ENCODE measurements around the gene CILP2. TPM values are rescaled to one million over a fixed set of nuclear protein-coding genes. Genes with fewer than 3 reads are reported as not detected.

Gene CILP2
- polyA plus RNA-seq, 1 of the 3 experiments (the other 2 are of a cell fraction), result 1.9 TPM

- peak; percentile 98 for DNase-seq
- H3K36me3 ChIP-seq (replicated peaks in 1 of 2; ENCODE audit: control insufficient read depth in 1 of 2, insufficient read depth in 2 of 2, low read length in 1 of 2), result peaks cover 5 to 16% of the 10 kb centered on the region in 2 experiments
- no peak within 1 kb of the TSS; a peak in 1 of 4 replicates for H3K27ac ChIP-seq (ENCODE audit: low read depth in 2 of 2, low read length in 1 of 2)
- H3K9me2 ChIP-seq, result no peaks in the 10 kb centered on the region
- no peak within 1 kb of the TSS for H3K4me2 ChIP-seq
- 47% methylated on average over 30 of the region's 50 CpGs for WGBS (ENCODE audit: low lambda C conversion rate)
- peaks cover 8% of the 10 kb centered on the region for H3F3A ChIP-seq (replicated peaks; ENCODE audit: insufficient read depth)
- H3K27me3 ChIP-seq (ENCODE audit: insufficient read depth), result no peaks in the 10 kb centered on the region
- peaks cover 36% of the 10 kb centered on the region for H4K20me1 ChIP-seq (ENCODE audit: insufficient read depth)
- no peaks in the 10 kb centered on the region for H3K9me3 ChIP-seq
- H3K4me3 ChIP-seq (ENCODE audit: low read depth in 2 of 2, low read length in 1 of 2), result peak within 1 kb of the TSS in 1 of 2 experiments; percentile 45; a peak in 1 of 4 replicates
- POLR2A ChIA-PET, result interaction anchor here (0.6 to 2.5 kb wide), 6 partner anchors 9 to 135 kb away, joined by 3 to 15 read pairs (median 4); partner anchors contain the start of genes CILP2, GMIP, NDUFA13 and TSSK6
- no peak within 1 kb of the TSS for H2AFZ ChIP-seq (ENCODE audit: low read depth)
- H3K79me2 ChIP-seq (ENCODE audit: insufficient read depth), result peaks cover 18% of the 10 kb centered on the region
- peaks cover 0 to 14% of the 10 kb centered on the region in 2 experiments; a peak in 1 of 4 replicates for H3K4me1 ChIP-seq (ENCODE audit: control insufficient read depth in 1 of 2, insufficient read depth in 2 of 2, low read depth in 1 of 2, low read length in 1 of 2)
- 0 out of 2 replicates have a peak, but pooled peaks have one; percentile 5 for TF ChIP-seq JUND (IDR thresholded peaks at IDR 0.05)
- TF ChIP-seq IRF3 (IDR thresholded peaks at IDR 0.05; ENCODE audit: low read depth, low read length), result no peak
- TF ChIP-seq POLR2AphosphoS5 (IDR thresholded peaks at IDR 0.05; ENCODE audit: low read depth, low read length), result peak; percentile 39
- no peak for TF ChIP-seq MAX (IDR thresholded peaks at IDR 0.05; ENCODE audit: low read depth)
- TF ChIP-seq SIN3A (IDR thresholded peaks at IDR 0.05; ENCODE audit: borderline replicate concordance, low read depth, low read length), result no peak
- CTCF ChIA-PET, result interaction anchor here (0.6 to 15.3 kb wide), 6 partner anchors 10 to 125 kb away, joined by 3 to 258 read pairs (median 6); partner anchors contain the start of genes CILP2, GMIP and NDUFA13
- H3K9ac ChIP-seq, result no peak within 1 kb of the TSS
Observed at GRCh38 chr19:19528721-19529490, 9.2 kb upstream of the CILP2 start, which contains the start of gene YJEFN3. TSS of gene YJEFN3 (plus strand) at chr19:19528911. CDS start at chr19:19528933, 22 bp downstream.

GRCh38 chr19:19529783-19530422 is 8.2 kb upstream of the CILP2 start:
- peaks cover 14% of the 10 kb centered on the region for H3F3A ChIP-seq (replicated peaks; ENCODE audit: insufficient read depth)
- H3K9me3 ChIP-seq, result no peaks in the 10 kb centered on the region
- H3K4me3 ChIP-seq (ENCODE audit: low read depth in 2 of 2, low read length in 1 of 2), result no peak overlapping the region
- H3K27ac ChIP-seq (ENCODE audit: low read depth in 2 of 2, low read length in 1 of 2), result no peak overlapping the region
- H2AFZ ChIP-seq (ENCODE audit: low read depth), result no peak overlapping the region
- ChIA-PET POLR2A (interaction anchor here (0.9 to 2.5 kb wide), 3 partner anchors 11 to 114 kb away, joined by 5 to 15 read pairs (median 6); partner anchors contain the start of genes GMIP, NDUFA13 and TSSK6), CTCF (interaction anchor here (1.3 to 15.3 kb wide), 7 partner anchors 9 to 110 kb away, joined by 3 to 258 read pairs (median 19); partner anchors contain the start of genes CILP2, GMIP, NDUFA13 and TSSK6)
- TF ChIP-seq TCF12 (IDR thresholded peaks at IDR 0.05) (no peak), POLR2AphosphoS5 (IDR thresholded peaks at IDR 0.05; ENCODE audit: low read depth, low read length) (no peak), TEAD4 (IDR thresholded peaks at IDR 0.05; ENCODE audit: borderline replicate concordance, insufficient read depth) (no peak), NRF1 (IDR thresholded peaks at IDR 0.05; ENCODE audit: low read depth, low read length) (no peak), MEF2A (IDR thresholded peaks at IDR 0.05; ENCODE audit: borderline replicate concordance, low read depth) (no peak), USF2 (IDR thresholded peaks at IDR 0.05; ENCODE audit: borderline replicate concordance, low read depth, low read length) (no peak)
- 100% methylated on average over 6 of the region's 11 CpGs for WGBS (ENCODE audit: low lambda C conversion rate)
- peaks cover 8% of the 10 kb centered on the region; the same call in 1 of the 2 replicates for H3K79me2 ChIP-seq (ENCODE audit: insufficient read depth)
- H3K9me2 ChIP-seq, result no peaks in the 10 kb centered on the region
- H3K27me3 ChIP-seq (ENCODE audit: insufficient read depth), result no peaks in the 10 kb centered on the region
- H3K36me3 ChIP-seq (replicated peaks in 1 of 2; ENCODE audit: control insufficient read depth in 1 of 2, insufficient read depth in 2 of 2, low read length in 1 of 2), result peaks cover 5 to 12% of the 10 kb centered on the region in 2 experiments
- no peak for DNase-seq
- no peak overlapping the region for H3K9ac ChIP-seq
- H3K4me2 ChIP-seq, result no peak overlapping the region
- peaks cover 0 to 14% of the 10 kb centered on the region in 2 experiments; a peak in 1 of 4 replicates for H3K4me1 ChIP-seq (ENCODE audit: control insufficient read depth in 1 of 2, insufficient read depth in 2 of 2, low read depth in 1 of 2, low read length in 1 of 2)
- peaks cover 26% of the 10 kb centered on the region for H4K20me1 ChIP-seq (ENCODE audit: insufficient read depth)
